Fibroblast of the aortic adventitia (primary cell): Measurements from ENCODE around the gene LMBR1. TPM values are rescaled to one million over a fixed set of nuclear protein-coding genes. Genes with fewer than 3 reads are reported as not detected.

Experiments used
- DNase-seq: peaks from one replicate; pipeline ENCODE4 v3.0.0-alpha.2; 2010; ENCODE audit warnings: low read depth
- H3K4me3 ChIP-seq: 2 replicates; pipeline ENCODE4 v1.5.1; 2011; ENCODE audit warnings: low read depth, mild to moderate bottlenecking, control low read depth, low read length, moderate library complexity
- total RNA-seq: library from RNA; depleted of rRNA; stranded (reverse); fragments of >200 nt; gene quantifications from 2 replicates; pipeline ENCODE4 v1.2.3, GENCODE V29; 2012; ENCODE audit warnings: low replicate concordance
- TF ChIP-seq, protein P1 (sequence below): IDR thresholded peaks from 2 replicates; pipeline ENCODE4 v1.5.1; 2011; ENCODE audit warnings: mild to moderate bottlenecking, low read length, control low read depth, inconsistent platforms; ENCODE audit not compliant: insufficient read depth

LMBR1 gene
- total RNA-seq, 1 donor: 45.3 TPM

DNA sequence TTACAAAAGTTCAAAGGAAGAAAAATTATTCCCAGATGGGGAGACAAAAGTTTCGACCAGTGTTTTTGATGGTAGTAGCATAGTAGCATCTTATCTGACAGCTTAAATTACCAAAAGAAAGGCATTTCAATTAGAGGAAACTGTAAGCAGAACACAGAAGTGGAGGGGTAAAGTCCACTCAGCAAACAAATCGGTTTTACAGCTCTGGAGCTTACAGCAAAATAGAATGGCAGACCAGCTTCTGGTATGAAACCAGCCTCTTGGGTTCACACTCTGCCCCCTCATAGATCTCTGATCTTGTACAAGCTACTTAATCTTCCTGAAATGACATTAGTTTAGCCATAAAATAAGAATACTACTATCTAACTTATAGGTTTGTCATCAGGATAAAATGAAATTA, 133.8 kb downstream of the LMBR1 start:
- DNase-seq: no peak
- TF ChIP-seq, protein P1, sequence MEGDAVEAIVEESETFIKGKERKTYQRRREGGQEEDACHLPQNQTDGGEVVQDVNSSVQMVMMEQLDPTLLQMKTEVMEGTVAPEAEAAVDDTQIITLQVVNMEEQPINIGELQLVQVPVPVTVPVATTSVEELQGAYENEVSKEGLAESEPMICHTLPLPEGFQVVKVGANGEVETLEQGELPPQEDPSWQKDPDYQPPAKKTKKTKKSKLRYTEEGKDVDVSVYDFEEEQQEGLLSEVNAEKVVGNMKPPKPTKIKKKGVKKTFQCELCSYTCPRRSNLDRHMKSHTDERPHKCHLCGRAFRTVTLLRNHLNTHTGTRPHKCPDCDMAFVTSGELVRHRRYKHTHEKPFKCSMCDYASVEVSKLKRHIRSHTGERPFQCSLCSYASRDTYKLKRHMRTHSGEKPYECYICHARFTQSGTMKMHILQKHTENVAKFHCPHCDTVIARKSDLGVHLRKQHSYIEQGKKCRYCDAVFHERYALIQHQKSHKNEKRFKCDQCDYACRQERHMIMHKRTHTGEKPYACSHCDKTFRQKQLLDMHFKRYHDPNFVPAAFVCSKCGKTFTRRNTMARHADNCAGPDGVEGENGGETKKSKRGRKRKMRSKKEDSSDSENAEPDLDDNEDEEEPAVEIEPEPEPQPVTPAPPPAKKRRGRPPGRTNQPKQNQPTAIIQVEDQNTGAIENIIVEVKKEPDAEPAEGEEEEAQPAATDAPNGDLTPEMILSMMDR: no peak
- no peak overlapping the region for H3K4me3 ChIP-seq

DNA sequence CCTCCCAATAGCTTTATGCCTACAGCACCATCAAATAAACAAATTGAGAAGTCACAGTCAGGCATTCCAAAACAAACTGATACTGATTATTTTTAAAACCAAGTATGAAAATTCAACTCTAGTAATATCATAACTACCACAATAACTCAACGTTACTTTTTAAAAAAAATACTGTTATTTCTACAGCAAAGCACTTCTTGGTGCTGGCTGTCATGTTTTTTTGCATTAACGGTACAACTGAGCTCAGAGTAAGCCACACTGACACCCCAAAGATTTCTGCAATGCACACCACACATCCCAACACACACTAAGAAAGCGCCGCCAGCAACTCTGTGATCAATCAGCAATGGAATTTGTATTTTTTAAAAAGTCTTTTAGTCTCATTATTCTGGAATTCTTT, 138.8 kb downstream of the LMBR1 start:
- TF ChIP-seq, protein P1: no peak
- no peak for DNase-seq

DNA sequence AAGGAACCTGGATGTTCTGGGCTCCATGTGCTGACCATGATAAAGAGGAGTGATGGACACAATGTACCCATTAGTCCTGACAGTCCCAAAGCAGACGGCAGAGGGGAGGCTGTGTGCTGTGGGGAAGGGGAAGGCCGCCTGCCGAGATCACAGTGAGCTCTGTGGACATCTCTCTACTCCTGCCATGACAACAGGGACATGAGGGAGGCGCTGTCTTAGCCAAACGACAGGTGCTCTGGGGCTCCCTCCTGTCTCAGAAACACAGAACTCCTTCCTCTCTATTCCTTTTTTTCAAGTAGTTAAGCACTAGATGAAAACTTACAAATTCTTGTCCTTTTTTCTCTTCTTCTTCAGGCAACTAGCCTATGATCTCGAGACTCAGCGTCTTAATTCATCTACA, 139.4 kb downstream of the LMBR1 start:
- TF ChIP-seq, protein P1: no peak
- no peak overlapping the region for H3K4me3 ChIP-seq
- DNase-seq: no peak

More for the DNA sequence above, 138.8 kb downstream of the LMBR1 start:
- no peak overlapping the region for H3K4me3 ChIP-seq

DNA sequence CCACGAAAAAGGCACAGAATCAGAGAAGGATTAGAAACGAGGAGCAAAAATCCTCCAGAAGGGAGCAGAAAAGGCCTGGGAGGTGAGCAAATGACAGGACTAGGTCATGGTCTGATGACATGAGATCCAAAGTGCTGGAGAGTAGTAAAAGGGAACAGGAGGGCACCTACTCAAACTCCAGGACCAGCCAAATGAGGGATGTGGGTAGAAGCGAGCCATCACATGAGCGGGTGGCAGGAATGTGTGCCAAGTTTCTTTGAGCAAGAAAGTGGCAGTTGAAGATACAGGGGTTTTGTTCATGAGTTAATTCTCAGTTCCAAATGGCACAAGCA, 139.8 kb downstream of the LMBR1 start:
- TF ChIP-seq, protein P1: no peak
- no peak for DNase-seq
- no peak overlapping the region for H3K4me3 ChIP-seq

DNA sequence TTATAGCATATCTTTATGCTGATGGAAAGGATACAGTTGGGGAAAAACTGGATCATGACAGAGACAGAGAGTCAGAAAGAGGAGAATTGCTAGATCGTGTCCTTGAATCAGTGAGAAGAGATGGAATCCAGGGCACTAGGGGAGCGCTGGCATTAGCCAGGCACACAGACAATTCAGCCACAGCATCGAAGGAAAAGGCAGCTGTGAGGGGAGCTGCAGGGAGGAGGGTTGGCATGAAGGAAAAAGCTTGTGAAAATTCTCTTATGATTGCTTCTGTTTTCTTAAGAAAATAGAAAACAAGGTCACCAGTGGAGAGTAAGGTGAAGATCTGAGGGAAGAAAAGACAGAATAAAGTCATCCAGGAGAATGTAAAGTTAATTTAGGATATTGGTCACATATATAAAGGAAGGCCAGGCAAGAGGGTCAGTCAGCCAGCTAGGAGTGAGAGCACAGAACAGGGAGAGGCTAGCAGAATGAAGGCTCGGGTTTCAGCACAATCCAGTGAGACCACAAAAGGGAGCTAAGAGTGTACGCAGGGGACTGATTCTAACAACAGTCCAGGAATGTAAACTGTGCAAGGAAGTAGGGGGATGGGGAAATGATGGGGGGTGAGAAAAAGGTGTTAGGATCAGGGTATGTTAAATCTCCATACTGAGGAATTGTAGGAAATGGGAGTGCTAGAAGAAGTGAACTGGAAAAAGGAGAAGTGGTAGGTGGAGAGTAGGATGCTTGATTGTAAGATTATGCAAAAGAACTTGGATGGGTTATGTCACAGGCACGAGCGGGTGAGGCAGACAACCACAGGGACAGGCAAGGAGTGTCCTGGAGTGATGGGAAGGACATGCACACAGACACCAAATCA, 140.4 kb downstream of the LMBR1 start:
- TF ChIP-seq, protein P1: no peak
- DNase-seq: no peak
- no peak overlapping the region for H3K4me3 ChIP-seq

DNA sequence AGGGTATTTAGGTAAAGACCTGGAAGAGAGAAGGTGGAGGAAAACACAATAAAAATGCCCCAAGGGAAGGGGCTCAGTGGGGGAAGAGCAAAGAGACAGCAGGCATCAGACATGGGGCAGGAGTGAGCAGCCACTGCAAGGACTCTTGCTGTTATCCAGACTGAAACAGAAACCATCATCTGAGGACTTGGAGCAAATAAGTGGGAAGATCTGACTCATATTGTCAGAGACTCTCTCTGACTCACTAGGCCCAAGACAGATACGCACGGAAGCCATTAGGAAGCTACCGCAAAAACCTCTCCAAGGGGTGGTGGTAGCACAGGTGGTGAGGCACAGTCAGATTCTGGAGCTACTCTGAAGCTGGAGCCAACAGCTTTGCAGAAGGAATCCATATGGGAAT, 141.7 kb downstream of the LMBR1 start:
- TF ChIP-seq, protein P1: no peak
- DNase-seq: peak; percentile 66
- H3K4me3 ChIP-seq: no peak overlapping the region

DNA sequence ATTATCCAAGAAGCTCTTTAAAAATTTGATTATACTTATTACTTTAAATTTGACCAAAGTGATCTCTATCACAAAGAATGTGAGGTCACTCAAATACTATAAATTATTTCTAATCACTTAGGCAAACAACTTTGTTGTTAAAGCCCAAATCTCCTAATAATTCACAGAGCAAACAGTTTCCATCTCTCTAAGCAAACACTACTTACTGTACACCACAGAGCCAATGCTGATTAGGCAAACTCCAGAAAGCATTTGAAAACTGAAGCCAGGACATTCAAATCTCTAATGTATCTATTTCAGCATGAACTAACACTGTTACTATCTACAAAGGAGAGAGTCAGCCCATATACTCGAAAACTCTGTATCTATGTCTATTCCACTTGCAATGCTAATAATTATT, 145.3 kb downstream of the LMBR1 start:
- DNase-seq: no peak
- no peak overlapping the region for H3K4me3 ChIP-seq
- TF ChIP-seq, protein P1: no peak
